Stimulated activated CD4-positive, alpha-beta T cell treated with anti-CD3 and anti-CD28 coated beads, Interleukin-4, amount 100 ng/mL, for 24 hours (primary cell): ENCODE measurements around the gene TTC33.

Source experiments
- DNase-seq: peaks from one replicate; pipeline ENCODE4 v3.0.0-alpha.2; 2020

Gene TTC33

DNA sequence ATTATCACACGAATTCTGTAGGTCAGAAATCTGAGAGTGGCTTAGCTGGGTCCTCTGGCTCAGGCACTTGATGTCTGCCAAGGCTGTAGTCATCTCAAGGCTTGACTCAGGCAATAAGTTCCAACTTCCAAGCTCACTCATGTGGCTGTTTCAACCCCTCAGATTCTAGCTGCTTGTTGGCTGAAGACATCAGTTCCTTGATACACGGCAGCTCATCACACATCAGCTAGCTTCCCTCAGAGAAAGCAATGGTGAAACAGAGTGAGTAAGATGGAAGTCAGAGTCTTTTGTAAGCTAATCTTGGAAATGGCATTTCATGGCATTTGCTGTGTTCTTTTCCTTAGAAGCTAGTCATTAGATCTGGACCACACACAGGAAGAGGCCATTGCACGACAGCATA lies 280.2 kb downstream of the TTC33 start:
- no peak for DNase-seq

GRCh38 chr5:40474250-40474649 lies 281.5 kb downstream of the TTC33 start:
- no peak for DNase-seq

DNA sequence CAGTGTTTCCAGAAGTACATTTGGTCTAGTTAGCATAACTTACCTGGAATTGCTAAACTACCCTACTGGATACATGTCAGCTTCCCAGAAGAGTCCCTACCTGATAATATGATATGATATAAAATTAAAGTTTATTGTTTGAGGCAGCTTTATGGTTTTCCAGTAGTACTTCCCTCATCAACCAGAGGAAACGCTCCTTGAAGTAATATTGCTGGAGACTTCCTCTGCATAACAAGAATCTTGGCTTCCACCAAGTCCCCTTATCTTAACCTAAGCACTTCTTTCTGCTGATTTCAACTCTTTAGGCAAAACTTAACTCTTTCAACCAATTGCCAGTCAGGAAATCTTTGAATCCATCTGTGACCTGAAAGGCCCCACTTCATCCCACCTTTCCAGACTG lies 290.3 kb downstream of the TTC33 start:
- no peak for DNase-seq

GRCh38 chr5:40464511-40464910 lies 291.2 kb downstream of the TTC33 start:
- DNase-seq, result no peak
